ENCODE results near the gene NTF3.

NTF3 gene

DNA sequence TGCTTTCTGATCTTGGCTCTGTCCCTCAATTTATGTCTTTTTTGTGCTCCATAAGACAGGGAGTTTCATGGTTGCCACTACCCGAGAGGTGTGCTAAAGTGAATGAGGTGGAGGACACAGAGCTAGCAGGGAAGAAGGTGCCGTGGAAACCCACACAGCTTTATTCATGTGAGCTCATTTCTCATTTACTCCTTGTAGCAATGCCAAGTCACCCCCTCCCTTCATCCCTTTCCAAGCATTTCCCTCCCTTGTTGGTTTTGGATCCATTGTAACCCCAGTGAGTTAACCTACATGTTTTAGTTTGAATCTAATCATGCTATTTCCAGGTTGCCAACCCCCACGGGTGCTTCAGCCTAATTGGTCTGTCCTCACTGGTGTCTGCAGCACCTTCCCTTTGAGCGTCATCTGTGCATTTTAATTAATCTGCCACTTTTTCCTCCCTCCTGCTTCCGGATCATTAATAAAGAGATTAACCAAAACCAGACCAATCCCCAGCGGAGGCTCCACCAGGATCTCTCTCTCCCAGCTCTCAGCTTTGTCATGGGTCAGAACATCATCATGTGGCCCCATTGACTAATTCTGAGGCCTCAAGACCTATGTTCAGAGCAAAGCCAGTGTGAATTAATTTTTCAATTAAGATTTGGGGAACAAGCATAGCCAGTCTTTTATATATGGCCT, 56.2 kb downstream of the NTF3 start:
- DNase-seq (ENCODE audit: low read depth) = no peak

DNA sequence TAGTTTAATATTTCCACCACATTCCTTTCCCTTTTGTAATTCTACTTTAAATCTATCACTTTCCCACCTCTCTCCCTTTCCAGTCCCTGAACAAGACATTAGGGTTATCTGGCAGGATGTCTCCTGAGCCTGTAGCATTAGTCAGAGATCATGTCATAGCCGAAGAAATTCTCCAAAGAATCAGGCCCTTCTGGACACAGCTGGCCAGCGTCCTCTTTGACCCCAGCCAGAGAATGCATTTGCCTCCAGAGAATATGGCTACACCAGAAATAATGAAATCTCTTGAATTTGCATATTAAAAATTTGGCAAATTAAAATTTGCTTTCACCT, 56.7 kb downstream of the NTF3 start:
- no peak for DNase-seq (ENCODE audit: low read depth)

DNA sequence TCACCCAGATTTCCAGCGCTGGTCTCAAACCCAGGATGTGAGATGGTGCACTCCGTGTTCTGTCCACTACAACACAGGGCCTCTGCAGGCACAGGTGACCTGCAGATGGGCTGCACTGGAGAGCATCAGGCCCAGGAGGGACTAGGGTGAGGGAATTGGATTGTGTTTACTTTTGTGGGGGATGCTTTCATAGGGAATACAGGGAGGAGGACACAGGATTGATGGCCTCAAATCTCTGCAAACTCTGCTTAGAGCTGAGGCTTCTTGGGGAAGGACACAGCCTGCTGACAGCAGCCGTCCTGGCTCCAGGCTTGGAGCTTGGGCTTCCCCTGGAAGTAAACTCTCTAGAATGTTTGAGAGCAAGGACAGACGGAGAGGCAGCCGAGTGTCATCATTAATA, 57.1 kb downstream of the NTF3 start:
- DNase-seq (ENCODE audit: low read depth) = no peak

DNA sequence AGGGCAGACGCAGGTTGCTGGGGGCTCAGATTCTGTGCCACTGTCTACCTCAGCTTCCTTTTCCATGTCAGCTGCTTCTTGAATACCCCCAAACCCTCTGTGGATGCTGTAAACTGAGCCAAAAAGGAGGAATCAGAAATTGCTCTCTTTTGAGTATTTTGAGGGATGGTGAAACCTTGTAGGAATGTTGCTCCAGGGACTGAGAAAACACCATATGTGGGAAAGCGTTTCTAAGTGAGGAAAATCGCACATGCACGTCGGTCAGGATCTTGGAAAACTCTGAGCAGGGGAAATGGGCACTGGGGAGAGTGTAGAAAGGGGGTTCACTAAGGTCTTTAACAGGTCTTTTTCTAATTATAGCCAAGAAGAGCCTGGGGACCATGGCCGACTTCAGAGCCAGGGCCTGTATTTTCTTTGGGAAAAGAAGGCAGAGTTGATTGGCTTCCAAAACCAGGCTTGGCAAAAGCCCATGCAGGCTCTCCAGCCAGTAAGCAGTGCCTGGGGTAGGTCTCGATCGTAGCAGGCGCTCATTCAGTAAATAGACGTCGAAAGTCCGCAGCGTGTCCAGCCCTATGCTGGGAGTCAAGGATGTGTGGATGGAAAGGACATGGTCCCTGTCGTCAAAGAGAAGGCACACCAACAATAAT, 58.0 kb downstream of the NTF3 start:
- DNase-seq (ENCODE audit: low read depth) = no peak

DNA sequence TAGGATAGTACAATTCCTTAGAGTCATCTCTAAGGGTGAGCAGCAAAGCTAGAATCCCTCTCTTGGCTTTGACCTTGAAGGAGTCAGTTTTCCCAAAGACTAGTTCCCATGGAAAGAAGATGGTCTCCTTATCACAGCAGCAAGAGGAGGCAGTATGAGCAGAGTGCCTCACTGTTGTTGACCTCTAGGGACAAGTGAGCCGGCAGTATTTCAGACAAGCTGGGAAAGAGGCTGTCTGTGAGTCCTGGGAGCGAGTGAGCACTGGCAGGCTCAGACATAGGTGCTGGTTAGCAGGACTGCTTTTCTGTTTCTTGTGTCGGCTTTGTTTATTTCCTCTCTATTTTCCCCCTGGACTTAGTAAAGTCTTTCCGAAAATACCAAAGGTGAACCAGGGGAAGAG, 60.7 kb downstream of the NTF3 start:
- DNase-seq (ENCODE audit: low read depth) = no peak

DNA sequence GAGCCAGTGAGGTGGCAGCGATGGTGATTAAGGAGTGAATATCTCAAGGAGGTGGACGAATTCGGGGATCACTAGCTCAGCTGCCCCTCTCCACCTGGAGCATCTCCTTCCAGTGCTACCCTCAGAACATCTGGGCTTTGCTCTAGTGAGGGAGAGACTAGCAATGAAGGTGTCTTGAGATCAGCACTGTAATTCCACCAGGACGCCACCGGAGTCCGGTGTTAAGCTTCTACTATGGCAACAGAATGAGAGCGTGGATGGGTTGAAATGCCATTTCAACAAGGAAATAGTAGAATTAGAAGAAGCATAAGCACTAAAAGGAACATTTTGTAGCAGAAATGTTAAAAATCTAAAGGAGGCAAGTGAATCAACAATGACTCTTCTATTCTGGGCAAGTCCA, 61.1 kb downstream of the NTF3 start:
- DNase-seq (ENCODE audit: low read depth) = no peak

DNA sequence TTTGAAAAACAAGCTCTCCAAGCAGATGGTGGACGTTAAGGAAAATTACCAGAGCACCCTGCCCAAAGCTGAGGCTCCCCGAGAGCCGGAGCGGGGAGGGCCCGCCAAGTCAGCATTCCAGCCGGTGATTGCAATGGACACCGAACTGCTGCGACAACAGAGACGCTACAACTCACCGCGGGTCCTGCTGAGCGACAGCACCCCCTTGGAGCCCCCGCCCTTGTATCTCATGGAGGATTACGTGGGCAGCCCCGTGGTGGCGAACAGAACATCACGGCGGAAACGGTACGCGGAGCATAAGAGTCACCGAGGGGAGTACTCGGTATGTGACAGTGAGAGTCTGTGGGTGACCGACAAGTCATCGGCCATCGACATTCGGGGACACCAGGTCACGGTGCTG, 62.4 kb downstream of the NTF3 start:
- no peak for DNase-seq (ENCODE audit: low read depth)

DNA sequence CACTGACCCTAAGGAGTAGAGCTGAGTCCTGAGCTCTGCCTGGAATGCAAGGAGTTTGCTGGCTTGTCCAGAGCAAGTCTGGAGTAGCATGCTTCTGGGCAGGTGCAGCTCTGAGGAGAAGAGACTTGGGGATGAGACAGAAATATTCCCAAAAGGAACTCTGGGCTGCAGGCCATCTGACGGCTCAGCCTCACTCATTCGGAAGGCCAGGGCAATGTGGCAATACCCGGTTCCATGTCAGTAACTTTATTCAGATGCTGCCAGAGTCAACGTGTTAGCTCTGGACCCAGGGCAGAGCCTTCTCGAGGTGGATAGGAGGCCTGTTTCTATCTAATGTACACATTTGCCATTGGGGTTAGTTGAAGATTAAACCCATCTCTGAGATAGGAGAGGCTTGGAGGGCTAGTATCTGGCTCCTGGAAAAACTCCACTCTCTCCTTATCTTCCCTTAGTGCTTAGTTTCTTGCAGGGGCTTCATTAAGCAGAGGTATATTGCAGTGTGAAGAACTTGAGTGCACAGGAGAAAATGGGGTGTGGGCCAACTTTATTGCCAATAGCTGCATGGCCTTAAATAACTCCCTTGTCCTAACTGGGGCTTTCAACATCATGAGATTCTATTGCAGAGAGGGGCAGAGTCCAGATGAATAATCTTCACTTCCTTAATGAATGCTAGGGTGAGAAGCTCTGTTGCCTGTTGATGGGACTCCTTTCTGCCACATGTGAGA, 65.6 kb downstream of the NTF3 start:
- DNase-seq (ENCODE audit: low read depth) = no peak

DNA sequence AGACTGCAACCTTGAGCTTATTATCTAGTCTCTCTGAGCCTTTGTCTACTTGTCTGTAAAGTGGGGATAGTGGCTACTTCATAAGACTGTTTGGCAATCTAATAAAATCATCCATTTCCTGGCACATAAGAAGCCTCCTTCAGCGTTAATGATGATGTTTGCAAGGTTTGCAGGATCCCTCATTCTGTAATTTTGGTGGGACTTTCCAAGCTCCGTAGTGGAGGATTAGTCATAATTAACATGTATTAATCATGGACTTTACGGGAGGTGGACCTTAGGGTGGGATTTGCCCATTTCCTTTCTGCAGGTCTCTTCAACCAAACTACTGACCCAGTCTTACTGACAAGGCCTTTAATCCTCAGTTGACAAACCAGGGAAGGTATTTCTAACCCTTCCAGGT, 66.2 kb downstream of the NTF3 start:
- no peak for DNase-seq (ENCODE audit: low read depth)

DNA sequence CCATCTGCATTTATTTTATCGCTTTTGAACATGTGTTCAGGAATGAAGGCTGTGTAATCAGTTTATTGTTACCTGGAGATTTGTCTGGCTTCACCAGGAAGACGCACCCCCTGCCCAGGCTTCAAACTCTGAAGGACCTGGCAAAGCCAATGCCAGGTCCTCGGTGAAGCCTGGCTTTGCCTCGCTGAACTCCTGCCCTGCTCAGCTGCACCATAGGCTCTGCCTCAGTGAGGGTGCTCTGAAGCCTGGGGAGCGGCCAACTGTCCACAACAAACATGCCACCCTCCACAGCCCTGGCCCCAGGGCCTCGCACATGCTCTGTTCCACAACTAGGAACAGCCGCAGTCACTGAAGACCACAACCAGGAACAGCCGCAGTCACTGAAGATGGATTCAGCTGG, 66.9 kb downstream of the NTF3 start:
- no peak for DNase-seq (ENCODE audit: low read depth)

DNA sequence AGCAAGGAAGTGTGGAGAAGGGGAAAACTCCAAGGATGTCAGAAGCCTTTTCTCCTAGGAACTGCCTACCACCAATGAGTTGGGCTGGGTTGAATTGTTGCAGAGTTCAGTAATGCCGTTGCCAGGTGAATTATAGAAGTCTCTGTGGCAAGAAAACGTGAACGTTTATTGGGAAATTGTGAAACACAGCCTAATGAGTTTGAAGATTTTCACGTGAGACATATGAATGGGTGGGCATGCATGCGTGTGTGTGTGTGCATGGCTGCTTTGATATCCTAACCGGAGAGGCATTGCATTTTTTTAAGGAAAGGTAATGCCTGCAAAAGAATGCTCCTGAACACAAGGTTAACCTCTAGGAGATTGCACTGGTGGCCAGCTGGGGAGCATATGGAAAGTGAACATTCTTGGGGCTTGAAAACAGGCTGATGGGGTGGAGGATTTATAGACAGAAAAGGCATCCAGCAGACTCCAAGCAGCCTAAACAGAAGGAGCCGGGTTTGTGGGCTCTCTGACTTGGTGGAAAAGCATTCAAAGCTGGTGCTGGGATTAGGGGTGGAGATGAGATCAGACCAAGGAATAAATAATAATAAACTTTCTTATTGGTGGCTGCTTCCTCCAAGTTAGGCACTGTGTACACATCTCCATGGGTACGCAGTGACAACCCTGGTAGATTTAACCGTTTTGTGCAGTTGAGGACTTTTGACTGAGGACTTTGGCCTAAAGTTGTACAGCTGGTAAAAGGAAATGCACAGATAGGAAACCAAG, 67.8 kb downstream of the NTF3 start:
- DNase-seq (ENCODE audit: low read depth) = no peak

DNA sequence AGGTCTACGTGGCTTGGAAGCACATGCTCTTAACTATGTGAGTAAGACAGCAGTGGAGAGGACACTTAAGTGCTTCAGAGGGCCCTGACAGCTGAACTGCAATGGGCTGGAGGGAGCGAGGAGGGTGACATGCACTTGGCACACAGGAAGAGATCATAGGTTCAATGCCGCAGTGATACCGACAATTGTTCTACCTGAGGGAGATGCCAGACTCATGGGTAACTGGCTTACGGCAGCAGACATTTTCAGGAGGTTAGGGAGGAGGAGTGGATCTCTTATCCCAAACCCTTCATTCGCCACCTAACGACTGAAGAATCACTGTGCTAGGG, 68.4 kb downstream of the NTF3 start:
- no peak for DNase-seq (ENCODE audit: low read depth)

DNA sequence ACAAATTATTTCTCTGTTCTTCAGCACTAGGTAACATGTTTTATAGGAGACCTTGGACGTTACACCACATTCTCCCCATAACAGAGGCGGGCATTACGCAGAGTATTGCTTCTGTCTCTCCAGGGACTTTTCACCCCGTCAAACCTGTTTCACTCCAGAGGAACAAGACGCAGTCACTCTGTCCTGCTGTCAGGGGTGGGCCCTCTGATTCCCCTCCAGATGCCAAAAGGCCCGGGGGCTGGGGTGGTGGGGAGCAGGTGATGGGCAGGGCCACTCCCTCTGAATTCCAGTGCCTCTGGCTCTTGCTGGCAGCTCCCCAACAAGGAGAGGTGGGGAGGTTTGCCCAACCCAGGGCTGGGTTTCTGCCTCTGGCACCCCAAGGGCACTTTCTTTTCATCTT, 71.9 kb downstream of the NTF3 start:
- no peak for DNase-seq (ENCODE audit: low read depth)

DNA sequence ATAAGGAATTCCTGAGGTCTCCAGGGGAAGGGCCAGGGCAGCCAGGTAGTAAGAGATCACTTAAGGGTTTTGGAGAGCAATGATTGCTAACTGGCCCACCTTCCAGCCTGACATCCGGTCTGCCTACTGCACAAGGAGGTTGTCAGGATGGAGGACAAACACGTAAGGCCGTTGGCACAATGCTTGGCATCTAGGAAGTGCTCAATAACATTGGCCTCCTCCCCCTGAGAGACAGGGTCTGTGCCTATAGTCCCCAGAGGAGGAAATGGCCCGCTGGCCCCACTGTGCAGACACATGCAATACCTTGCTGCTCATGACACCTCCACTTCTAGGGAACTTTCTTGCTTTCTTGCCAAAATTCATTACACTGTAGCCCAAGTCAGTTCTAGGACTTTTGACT, 73.2 kb downstream of the NTF3 start:
- DNase-seq (ENCODE audit: low read depth) = no peak

DNA sequence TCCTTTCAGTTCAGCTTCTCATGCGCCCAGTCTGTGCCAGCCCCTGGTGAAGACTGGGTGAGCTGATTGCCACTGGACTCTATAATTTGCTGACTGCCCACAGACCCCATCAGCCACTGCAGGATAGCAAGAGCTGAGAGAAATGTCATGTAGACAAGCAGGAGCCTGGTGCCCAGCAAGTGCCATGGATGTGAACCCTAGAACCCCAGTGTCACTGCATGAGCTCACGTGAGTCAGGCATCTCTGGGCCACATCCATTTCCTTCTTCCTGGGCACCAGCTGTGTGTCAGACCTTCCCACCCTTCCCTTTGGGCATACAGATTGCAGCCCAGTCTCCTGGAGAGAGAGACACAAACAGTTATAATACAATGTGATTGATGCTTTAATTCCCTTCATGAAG, 73.8 kb downstream of the NTF3 start:
- no peak for DNase-seq (ENCODE audit: low read depth)

DNA sequence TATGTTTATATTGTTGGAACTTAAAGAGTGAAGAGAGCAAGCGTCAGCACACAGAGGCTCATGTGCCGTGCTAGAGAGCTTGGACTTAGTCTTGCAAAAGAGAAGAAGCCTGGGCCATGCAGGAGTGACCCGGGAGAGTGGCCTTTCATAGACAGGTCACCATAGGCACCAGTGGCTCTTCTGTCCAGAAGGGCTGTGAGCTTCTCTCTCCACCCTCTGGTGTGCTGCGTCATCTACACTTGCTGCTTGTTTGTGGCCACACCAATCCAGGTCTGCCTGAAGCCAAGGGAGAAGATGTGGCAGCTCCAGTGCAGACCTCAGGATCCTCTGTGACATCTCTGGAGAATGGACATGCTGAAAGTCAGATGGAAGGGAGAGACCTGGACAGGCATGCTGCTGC, 74.4 kb downstream of the NTF3 start:
- DNase-seq (ENCODE audit: low read depth) = no peak

DNA sequence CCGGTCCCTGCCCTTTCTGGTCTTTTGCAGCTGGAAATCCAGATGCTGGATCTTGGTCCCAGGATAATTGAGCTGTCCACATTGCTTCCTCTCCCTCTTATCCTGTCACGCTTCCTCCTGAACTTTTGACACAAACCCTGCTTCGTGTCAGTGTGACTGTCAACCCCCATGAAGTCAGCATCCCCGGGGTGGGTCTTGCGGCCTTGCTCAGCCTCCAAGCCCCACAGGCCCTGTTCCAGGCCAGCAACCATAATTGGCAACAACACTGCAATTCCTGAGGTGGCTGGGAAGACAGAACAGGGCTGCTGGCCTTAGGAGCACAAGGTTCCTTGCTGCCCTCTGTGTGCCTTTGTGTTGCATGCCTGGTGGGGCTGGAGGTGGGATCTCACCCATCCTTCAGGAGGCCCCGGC, 74.9 kb downstream of the NTF3 start:
- no peak for DNase-seq (ENCODE audit: low read depth)

DNA sequence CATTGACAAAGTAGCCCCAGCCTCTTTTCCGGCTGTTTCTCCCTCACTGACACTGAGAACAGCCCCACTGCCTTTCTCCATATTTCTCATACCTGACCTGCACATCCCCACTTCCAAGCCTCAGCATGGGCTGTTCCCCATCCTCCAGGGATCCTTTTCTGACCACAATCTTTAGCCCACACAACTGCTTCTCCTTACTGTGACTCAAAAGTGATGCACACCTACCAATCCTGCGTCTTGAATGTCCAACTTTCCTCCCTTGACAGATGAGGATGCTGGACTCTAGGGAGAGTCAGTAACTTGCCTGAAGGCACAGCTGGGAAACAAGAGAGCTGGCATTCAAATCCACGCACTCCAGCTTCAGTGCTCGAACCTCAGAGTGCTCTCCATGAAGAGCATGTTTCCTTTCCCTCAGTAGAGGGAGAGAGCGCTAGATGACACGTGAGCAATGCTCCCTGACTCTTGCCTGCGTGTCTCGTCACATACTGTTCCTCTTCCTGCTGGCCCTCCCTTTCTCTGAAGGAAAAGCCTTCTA, 75.6 kb downstream of the NTF3 start:
- DNase-seq (ENCODE audit: low read depth) = no peak

DNA sequence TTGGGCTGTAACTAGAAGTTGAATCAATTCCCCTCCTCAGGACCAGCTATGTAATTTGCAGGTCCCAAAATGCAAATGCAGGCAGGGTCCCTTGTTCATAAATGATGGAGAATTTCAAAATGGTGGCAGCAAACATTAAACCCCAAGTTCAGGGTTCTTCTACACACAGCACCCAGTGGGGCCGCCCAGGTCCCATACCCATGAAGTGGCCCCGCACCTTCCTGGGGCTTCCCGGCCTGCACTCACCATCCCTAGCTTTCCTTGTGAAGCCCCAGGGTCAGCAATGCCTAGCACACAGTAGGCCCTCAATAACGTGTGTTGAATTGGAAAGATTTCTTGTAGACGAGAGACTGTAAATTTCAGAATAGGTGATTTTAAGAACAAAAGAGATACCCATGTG, 76.0 kb downstream of the NTF3 start:
- DNase-seq (ENCODE audit: low read depth) = no peak

DNA sequence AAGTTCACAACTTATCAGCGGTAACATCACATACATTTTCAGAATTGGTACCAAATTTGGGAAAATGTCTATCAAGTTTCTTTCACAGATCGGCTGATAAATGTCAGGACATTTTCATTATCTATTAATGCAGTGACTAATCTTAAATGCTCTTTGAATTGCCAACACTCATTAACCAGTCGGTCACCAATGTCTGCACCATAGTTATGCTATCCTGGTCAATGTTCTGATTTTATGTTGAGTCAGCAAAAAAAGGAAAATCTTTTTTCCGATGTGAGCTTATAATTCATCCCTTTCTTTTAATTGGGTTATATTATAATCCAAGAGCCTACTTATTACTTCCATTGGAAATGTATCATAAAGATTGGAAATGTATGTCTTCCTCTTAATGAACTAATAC, 77.2 kb downstream of the NTF3 start:
- no peak for DNase-seq (ENCODE audit: low read depth)

DNA sequence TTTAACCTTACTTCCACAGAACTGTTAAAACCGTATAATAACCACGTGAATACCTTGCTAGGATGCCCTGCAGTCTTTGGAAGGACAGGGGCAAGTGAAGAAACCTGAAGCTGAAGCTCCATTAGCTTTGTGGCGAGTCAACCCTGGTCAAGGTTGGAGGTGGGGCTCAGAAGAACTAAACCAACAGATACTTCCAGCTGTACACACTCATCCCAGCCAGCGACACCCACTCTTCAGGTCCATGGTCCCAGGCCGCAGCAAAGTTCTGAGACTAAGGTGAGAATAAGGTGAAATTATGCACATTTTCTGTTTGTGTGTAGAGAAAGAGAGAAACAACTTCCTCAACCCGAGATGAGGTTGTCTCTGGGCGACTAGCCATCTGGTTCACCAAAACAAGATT, 77.6 kb downstream of the NTF3 start:
- no peak for DNase-seq (ENCODE audit: low read depth)

DNA sequence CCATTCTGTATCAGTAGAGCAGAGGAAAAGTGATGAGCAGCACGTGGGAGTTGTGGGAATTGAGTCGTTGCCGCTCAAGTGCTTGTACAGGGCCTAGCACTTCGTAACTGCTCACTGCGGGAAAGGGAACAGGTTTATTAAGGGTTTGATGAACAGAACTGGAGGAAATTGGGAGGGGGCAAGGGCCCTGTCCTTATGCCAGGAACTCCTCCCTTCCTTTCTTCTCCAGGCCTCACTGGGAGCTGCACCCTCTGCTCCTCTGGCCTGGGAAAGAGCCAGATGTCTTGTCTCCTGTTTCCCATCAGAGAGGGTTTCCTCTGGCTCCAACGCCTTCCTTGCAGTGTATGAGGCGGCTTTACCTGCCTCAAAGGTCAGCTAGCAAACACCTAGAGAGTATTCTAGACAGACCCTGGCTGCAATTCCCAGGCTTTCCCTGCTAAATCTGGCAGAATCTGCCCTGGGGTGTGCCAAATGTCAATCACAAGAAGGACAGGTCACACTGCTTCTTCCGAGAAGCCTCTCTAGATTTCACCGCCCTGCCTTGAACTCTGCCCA, 78.4 kb downstream of the NTF3 start:
- DNase-seq (ENCODE audit: low read depth) = no peak

DNA sequence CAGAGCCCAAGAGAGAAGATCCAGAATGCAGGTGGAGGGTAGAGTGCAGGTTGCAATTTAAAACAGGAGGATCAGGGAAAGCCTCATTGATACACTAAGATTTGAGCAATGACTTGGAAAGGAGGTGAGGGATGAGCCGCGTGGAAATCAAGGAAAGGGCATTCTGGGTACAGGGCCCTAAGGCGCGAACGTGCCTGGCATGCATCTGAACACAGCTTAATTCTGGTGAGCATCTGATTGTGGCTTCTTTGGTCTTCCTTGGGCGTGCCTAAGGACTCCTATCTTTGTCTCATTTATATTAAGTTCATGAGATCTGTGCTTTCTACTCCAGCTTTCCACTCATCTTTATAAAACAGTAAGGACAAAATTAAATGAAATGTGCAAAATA, 79.3 kb downstream of the NTF3 start:
- no peak for DNase-seq (ENCODE audit: low read depth)

Measured in stimulated activated CD8-positive, alpha-beta memory T cell treated with anti-CD3 and anti-CD28 coated beads, Interleukin-4, amount 100 ng/mL, for 24 hours (primary cell).